AG10803 (cell line): ENCODE results near the gene GRIK5.
A peak's percentile ranks its signal among the peaks of the same experiment; 100 is the strongest.

Experiments used
- DNase-seq: peaks from one replicate; pipeline ENCODE4 v3.0.0; 2010; ENCODE audit warnings: low read depth
- H3K4me3 ChIP-seq: 2 replicates; pipeline ENCODE4 v1.5.1; 2011; ENCODE audit warnings: mild to moderate bottlenecking, low read length, control low read depth
- CTCF ChIP-seq: conservative IDR thresholded peaks from 2 replicates; pipeline ENCODE4 v1.5.1; 2011; ENCODE audit warnings: mild to moderate bottlenecking, low read length, control low read depth, inconsistent platforms

The GRIK5 gene

DNA sequence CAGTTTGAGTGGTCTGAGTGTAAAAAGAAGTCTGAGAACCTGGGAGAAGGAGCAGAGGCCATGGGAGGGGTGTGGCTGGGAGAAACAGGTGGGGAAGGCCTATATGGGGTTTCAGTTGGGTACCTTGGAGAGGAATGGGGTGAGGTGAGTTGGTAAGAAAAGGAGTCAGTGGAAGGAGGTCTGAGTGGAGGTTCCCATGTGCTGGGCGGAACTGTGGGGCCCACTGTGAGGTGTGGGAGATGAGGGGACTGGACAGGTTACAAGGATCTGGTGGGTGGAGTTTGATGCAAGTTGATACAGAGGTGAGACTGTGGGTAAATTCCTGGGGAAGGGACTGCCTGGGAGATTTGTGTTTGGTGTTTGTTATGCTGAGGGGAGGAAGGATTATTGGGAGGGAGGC is 8.1 kb upstream of the GRIK5 start:
- TF ChIP-seq CTCF: no peak
- no peak for DNase-seq
- peak overlapping the region; percentile 65; the same call in 1 of the 2 replicates for H3K4me3 ChIP-seq

DNA sequence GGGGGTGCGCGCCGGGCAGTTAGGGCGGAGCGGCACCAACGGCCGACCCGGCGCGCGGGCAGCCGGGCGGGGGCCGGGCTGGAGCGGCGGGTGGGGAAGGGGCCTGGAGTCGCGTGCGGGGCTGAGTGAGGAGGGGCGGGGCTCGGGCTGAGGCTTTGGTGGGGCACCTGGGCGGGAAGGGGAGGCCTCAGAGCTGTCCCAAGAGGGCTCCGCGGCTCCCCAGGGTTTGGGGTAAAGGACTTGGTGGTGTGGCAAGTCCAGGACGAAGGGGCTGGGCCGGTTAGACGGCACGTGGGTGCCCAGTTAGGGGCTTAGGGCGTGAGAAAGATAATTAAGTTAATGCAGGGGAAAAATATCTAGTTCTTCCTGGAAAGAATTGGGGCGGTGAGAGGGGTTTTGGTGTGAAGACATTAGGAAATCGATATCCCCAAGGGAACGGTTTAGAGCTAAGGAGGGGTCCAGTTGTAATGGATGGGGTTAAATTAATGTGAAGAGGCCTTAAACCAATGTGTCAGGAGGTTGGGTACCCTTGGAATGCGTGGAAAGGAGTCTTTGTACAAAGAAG is 6.5 kb upstream of the GRIK5 start:
- H3K4me3 ChIP-seq: peak overlapping the region; percentile 65
- DNase-seq: no peak
- TF ChIP-seq CTCF: no peak

GRCh38 chr19:42075616-42076379 is 5.8 kb upstream of the GRIK5 start, which contains the start of gene ZNF574:
TSS of gene ZNF574 (plus strand) at chr19:42076166. CDS start at chr19:42078607, 2,441 bp downstream.
- peak within 1 kb of the TSS; percentile 92 for H3K4me3 ChIP-seq
- peak; percentile 99 for DNase-seq
- TF ChIP-seq CTCF: no peak

- no peak for TF ChIP-seq CTCF
- no peak for DNase-seq
- H3K4me3 ChIP-seq: peak overlapping the region; percentile 92
These were observed 5.3 kb upstream of the GRIK5 start for GRCh38 chr19:42075364-42075615.

DNA sequence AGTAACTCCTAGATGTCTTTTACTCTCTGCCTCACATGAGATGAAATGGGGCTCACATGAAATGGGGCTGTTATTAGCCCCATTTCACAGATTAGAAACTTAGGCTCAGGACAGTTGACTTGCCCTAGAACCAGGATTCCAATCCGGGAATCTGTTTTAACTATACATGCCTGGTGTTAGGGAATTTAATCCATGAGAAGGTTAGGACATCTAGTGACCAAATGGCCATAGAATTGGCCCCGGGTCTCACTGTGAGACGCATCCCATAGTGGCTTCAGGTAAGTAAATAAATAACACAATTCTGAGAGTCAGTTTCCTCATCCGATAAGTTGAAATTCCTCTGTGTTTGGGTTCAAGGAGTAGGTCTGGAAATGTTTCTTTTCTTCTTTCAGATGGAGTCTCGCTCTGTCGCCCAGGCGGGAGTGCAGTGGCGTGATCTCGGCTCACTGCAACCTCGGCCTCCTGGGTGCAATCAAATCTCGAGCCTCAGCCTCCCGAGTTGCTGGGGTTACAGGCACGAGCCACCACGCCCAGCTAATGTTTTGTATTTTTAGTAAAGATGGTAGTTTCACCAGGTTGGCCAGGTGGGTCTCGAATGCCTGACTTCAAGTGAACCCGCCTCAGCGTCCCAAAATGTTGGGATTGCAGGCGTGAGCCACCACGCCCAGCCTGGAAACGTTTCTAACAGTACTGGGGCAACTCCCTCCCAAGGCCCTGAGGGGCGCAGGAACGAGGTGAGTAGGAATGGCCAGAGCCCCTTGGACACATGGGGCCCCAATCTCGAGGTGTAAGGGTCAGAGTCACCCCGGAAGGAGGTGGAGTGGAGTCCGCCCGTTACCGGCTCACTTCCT is 4.7 kb upstream of the GRIK5 start:
- no peak for DNase-seq
- peak overlapping the region; percentile 92 for H3K4me3 ChIP-seq
- TF ChIP-seq CTCF: no peak

DNA sequence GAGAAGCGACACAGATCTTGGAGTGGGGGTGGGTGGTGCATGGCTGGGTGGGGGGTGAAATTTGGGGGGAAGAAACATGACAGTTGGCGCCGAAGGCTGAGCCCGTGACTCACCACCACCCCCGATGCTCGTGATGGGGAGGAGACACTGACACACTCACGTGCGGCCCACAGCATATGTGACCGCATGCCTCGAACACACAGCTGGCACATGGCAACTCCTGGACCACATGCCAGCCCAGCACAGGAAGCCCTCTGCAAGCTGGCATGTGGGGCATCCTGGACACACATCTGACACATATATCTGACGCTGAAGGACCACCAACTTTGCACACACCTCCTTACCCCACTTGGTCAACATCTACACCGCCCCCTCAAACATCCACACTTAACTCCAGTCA is 1.2 kb upstream of the GRIK5 start:
- TF ChIP-seq CTCF: no peak
- no peak overlapping the region for H3K4me3 ChIP-seq
- DNase-seq: no peak
